Left renal cortex interstitium (tissue), 4 donors: Measurements from ENCODE around the gene GIT1. TPM values are rescaled to one million over a fixed set of nuclear protein-coding genes. Genes with fewer than 3 reads are reported as not detected.

Source experiments
- DNase-seq, 4 donors: peaks; one replicate each; pipeline ENCODE4 v3.0.0-alpha.2; 2013; ENCODE audit warnings: low read depth in 4 of 4, low spot score in 2 of 4, missing footprints in 1 of 4
- polyA plus RNA-seq, 4 donors: library from polyadenylated mRNA; unstranded; fragments of 120-200 nt; gene quantifications; one replicate each; pipeline ENCODE4 v1.2.1, GENCODE V29; 2013; ENCODE audit not compliant: insufficient read length in 4 of 4

GIT1 gene
- polyA plus RNA-seq, 4 donors = 41.2 to 55.4 (median 49.9) TPM

GRCh38 chr17:29582772-29583171 is 6.7 kb downstream of the GIT1 start:
- no peak for DNase-seq

- no peak for DNase-seq
Observed at GRCh38 chr17:29582254-29582765, 7.1 kb downstream of the GIT1 start.

GRCh38 chr17:29581583-29582253 is 7.7 kb downstream of the GIT1 start:
- DNase-seq = no peak

GRCh38 chr17:29579866-29580771 is 9.3 kb downstream of the GIT1 start:
- no peak for DNase-seq

- DNase-seq = no peak
Observed at GRCh38 chr17:29578626-29579485, 10.6 kb downstream of the GIT1 start.

DNA sequence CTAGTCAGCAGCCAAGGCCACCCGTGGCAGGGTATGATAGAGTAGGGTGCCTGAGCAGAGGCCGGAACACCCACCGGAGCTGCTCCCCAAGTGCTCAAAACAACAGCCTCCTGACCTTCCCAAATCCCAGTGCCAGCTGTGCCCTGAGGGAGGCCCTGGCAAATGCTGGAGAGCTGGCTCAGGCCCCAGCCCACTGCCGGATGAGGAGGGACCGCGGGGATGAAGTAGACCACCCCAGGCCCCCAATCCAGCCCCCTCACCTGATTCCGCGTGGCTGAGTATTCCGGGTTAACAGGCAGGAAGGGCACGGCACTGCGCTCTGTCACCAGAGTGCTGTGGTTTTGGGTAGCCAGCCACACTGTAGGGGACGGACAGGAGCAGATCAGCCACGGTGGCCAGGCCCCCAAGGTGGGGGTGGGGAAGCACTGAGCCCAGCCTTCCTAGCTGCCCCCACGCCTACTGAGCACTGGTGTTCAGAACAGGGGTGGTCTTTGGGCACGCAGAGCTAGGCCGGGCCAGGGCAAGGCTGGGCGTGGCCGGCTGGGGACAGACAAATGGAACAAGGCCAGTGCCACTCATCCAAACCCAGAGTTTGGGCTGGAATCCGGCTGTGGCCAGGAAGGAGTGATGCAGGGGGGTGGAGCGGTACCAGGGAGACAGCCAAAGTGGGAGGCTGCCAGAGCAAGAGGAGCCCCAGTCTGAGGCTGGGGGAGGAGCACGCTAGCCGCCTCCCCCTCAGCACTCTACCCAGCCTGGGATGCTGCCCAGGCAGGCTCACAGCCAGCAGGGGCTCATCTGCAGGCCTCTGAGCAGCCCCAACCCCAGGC is 11.8 kb downstream of the GIT1 start:
- DNase-seq = no peak

GRCh38 chr17:29577001-29577370 is 12.5 kb downstream of the GIT1 start:
- no peak for DNase-seq

- DNase-seq = no peak
Observed at GRCh38 chr17:29576214-29577000, 13.0 kb downstream of the GIT1 start.

DNA sequence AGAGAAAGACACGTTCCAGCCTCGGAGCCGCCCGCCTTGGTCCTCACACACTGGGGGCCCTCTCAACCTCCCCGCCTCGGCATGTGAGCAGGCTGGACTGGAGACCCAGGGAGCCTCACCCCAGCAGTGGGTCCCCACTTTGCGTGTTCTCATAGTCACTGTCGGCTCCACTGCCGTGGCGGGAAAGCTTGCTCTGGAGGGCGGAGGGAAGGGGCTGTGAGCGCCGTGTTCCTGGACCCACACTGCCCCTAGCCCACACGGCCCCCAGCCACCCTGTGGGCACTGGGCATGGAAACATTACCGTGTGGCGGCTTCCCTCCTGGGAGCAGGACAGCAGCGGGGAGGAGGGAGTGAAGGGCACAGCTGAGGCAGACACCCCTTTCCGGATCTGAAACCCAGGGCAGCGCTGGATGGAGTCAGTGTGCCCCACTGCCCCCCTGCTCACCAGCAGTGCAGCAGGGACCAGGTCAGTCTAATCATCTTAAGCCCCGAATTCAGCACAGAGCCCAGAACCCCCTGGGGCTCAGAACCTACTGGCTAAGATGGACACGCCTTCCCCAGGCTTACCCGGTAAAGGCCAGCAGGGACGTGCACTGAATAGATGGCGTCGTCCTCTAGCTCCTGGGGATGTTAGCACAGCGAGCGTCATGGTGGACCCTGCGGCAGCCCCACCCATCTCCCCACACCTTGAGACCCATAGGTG is 13.8 kb downstream of the GIT1 start:
- DNase-seq = no peak

- DNase-seq = no peak
Observed at GRCh38 chr17:29574732-29575510, 14.5 kb downstream of the GIT1 start.

DNA sequence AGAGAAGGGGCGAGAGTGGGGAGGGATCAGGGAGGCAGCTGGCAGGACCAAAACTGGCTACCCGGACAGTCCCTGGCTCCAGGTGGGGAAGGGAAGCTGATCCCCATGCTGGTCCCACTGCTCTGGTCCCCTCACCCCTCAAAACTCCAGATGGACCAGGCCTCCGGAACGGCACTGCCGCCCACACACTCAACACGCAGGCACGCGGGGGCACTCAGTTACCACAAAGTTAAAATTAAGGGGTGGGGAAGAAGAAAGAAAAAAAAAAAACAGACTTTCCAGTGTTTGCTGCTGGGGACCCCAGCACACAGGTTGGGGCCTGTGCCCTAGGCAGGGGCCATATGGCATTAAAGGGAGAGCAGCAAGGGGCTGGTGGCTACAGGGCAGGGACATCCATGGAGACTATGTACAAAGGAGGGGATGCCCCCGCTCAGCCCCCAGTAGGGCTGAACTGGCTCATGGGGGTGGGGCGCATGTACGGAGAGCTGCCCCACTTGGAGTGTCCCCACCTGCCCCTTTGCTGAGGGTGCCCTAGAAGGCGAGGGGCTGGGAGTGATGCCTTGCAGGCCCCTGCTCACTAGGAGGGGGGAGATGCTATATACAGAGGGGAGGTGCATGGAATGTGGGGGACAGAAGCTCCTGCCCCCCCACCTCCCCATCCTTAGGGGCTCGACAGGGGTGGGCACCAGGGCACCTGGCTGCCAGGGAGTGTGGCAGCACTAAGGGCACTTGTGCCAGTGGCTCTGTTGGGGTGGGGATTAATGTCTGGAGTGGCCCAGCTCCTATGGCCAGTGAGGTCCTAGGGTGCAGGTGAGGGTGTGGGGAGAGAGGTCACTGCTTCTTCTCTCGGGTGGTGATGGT is 15.3 kb downstream of the GIT1 start:
- no peak for DNase-seq

- DNase-seq = no peak
Observed at GRCh38 chr17:29573558-29573869, 15.9 kb downstream of the GIT1 start.

- no peak for DNase-seq
Observed at GRCh38 chr17:29572691-29573557, 16.5 kb downstream of the GIT1 start.

GRCh38 chr17:29571883-29572681 is 17.4 kb downstream of the GIT1 start:
- DNase-seq = no peak

GRCh38 chr17:29571486-29571882 is 18.0 kb downstream of the GIT1 start:
- DNase-seq = no peak
